ENCODE results near the gene TTC29. TPM values are rescaled to one million over a fixed set of nuclear protein-coding genes. Genes with fewer than 3 reads are reported as not detected.
"Not testable (repeated sequence)": the region's sequence is repeated elsewhere in the genome, so short reads cannot be mapped to it uniquely, and the experiment has no call there.

Gene TTC29
- total RNA-seq, 1 donor: not detected

DNA sequence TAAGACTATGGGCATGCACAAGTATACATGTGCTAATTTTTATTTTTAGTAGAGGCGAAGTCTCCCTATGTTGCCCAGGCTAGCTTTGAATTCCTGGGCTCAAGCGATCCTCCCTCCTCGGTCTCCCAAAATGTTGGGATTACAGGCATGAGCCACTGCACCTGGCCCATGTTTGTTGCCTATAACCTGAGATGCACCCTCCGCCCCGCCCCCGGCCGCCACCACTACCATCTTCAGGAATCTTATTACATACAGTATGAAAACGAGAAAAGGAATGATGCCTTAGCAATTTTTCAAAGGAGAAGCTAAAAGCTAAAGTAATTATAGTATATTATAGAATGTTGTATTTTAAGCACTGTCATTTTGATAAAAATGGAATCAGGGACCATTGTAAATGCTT is 245.8 kb downstream of the TTC29 start:
- H3K4me1 ChIP-seq (ENCODE audit: insufficient read depth, low read length): no peaks in the 10 kb centered on the region
- no peak overlapping the region for H3K4me3 ChIP-seq (ENCODE audit: low read length)
- H3K9me3 ChIP-seq (ENCODE audit: low read depth, low read length): no peaks in the 10 kb centered on the region
- H3K27me3 ChIP-seq (ENCODE audit: insufficient read depth, low read length): no peaks in the 10 kb centered on the region

DNA sequence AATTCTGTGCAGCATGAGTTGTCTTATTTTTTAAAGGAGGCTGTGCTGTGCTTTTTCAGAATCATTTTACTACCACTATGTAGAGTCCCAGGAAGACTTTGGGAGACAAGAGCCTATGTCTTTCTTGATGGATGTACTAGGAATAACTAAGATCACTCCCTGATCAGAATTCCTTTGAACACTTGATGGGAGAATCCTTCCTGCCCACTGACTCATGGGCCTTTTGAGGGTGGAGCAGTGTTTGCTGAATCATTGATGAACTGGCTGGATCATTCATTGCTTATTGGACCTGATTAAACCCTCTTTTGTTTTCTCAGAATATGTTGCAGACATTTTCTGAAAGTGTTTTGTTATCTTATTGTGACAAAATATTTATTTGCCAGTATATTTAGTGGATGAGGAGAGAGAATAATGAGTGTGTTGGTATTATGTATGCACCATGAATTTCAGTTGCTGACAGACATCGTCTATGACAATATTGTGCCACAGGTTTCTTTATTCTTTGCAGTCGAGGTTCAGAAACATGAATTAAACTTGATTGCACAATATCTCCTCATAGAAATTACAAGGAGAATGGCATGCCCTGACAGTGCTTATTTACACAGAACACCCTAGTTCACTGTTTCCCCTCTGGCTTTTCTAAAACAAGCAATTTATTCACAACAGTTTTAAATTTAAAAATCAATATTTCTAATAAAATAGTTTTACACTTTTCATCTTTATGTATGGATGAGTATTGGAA is 270.7 kb downstream of the TTC29 start:
- Histone ChIP-seq H3K9me3 (ENCODE audit: low read depth, low read length) (no peaks in the 10 kb centered on the region), H3K4me3 (ENCODE audit: low read length) (no peak overlapping the region), H3K27me3 (ENCODE audit: insufficient read depth, low read length) (no peaks in the 10 kb centered on the region), H3K4me1 (ENCODE audit: insufficient read depth, low read length) (no peaks in the 10 kb centered on the region)

GRCh38 chr4:146663968-146664311 is 281.7 kb downstream of the TTC29 start:
- not testable (repeated sequence) for H3K9me3 ChIP-seq (ENCODE audit: low read depth, low read length); H3K4me3 ChIP-seq (ENCODE audit: low read length)

DNA sequence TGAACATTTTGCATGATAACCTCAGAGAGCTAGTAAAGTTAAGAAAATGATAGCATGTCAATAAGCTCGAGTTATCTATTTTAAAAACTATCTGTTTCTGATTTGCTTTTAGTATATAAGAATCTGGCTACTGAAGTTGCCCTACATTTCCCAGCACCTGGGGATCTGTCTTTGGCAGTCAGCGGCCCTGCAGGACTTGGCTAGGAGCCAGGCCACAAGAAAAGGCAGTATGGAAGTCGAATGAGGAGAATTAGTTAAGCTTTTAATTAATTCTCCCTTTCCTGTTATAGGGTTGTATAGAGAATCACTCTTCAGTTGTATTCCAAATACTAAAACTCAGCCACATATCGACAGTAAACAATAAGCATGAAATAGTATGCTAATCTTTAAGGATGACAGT is 284.3 kb downstream of the TTC29 start:
- Histone ChIP-seq H3K27me3 (ENCODE audit: insufficient read depth, low read length) (peaks cover 14% of the 10 kb centered on the region), H3K9me3 (ENCODE audit: low read depth, low read length) (no peaks in the 10 kb centered on the region), H3K4me1 (ENCODE audit: insufficient read depth, low read length) (no peaks in the 10 kb centered on the region), H3K4me3 (ENCODE audit: low read length) (no peak overlapping the region)

More at GRCh38 chr4:146663968-146664311, 281.7 kb downstream of the TTC29 start:
- H3K27me3 ChIP-seq (ENCODE audit: insufficient read depth, low read length); H3K4me1 ChIP-seq (ENCODE audit: insufficient read depth, low read length): not testable (repeated sequence)
